Neuronal stem cell (in vitro differentiated cells): ENCODE measurements around the gene IGBP1.

Experiments
- DNase-seq: peaks from one replicate; pipeline ENCODE4 v3.0.0-alpha.2; 2013; ENCODE audit warnings: low spot score
- H2AFZ ChIP-seq: one replicate; pipeline ENCODE4 v1.6.1; 2013; ENCODE audit warnings: mild to moderate bottlenecking, low read length, inconsistent platforms
- H2AK5ac ChIP-seq: 2 replicates; pipeline ENCODE4 v1.6.1; 2013; ENCODE audit warnings: low read depth, mild to moderate bottlenecking, inconsistent platforms, low read length, moderate library complexity, mixed read lengths
- H2BK120ac ChIP-seq: 2 replicates; pipeline ENCODE4 v1.6.1; 2013; ENCODE audit warnings: low read depth, mild to moderate bottlenecking, inconsistent platforms, low read length, moderate library complexity, mixed read lengths
- H2BK12ac ChIP-seq: one replicate; pipeline ENCODE4 v1.6.1; 2013; ENCODE audit warnings: low read length, inconsistent platforms
- H2BK15ac ChIP-seq: 2 replicates; pipeline ENCODE4 v1.6.1; 2013; ENCODE audit warnings: mild to moderate bottlenecking, low read length, inconsistent platforms, mixed read lengths
- H2BK5ac ChIP-seq: one replicate; pipeline ENCODE4 v1.6.1; 2013; ENCODE audit warnings: inconsistent platforms, mild to moderate bottlenecking, low read length, moderate library complexity
- H3K14ac ChIP-seq: one replicate; pipeline ENCODE4 v1.6.1; 2013; ENCODE audit warnings: low read length, inconsistent platforms
- H3K18ac ChIP-seq: 2 replicates; pipeline ENCODE4 v1.6.1; 2013; ENCODE audit warnings: low read length, inconsistent platforms
- H3K23ac ChIP-seq: 2 replicates; pipeline ENCODE4 v1.6.1; 2013; ENCODE audit warnings: low read depth, mild to moderate bottlenecking, mixed read lengths, low read length, inconsistent platforms; ENCODE audit not compliant: poor library complexity
- H3K27ac ChIP-seq: replicated peaks from 3 replicates; pipeline ENCODE4 v1.5.1; 2013; ENCODE audit warnings: low read length, inconsistent platforms
- H3K27me3 ChIP-seq, 3 experiments: 2 replicates each; pipeline ENCODE4 v1.6.1; 2013; ENCODE audit warnings: low read length in 3 of 3, mild to moderate bottlenecking in 2 of 3, inconsistent platforms in 1 of 3, low read depth in 1 of 3, mixed read lengths in 1 of 3, moderate library complexity in 1 of 3; ENCODE audit not compliant: control insufficient read depth in 3 of 3, insufficient read depth in 3 of 3
- H3K36me3 ChIP-seq, 2 donors: replicated peaks in 1 of 2; 2 replicates each; pipeline ENCODE4 v1.6.1; 2013; ENCODE audit warnings: low read length in 2 of 2; ENCODE audit not compliant: control insufficient read depth in 2 of 2, insufficient read depth in 2 of 2
- H3K4ac ChIP-seq: 2 replicates; pipeline ENCODE4 v1.6.1; 2013; ENCODE audit warnings: inconsistent platforms, mild to moderate bottlenecking, low read length, moderate library complexity
- H3K4me1 ChIP-seq, 2 donors: 1 replicate in 1 of 2; 2 replicates in 1 of 2; pipeline ENCODE4 v1.6.1; 2013; ENCODE audit warnings: low read length in 2 of 2, low read depth in 1 of 2; ENCODE audit not compliant: control insufficient read depth in 2 of 2, insufficient read depth in 1 of 2
- H3K4me2 ChIP-seq: one replicate; pipeline ENCODE4 v1.6.1; 2013; ENCODE audit warnings: mild to moderate bottlenecking, low read length, inconsistent platforms; ENCODE audit not compliant: insufficient read depth, poor library complexity, severe bottlenecking
- H3K4me3 ChIP-seq, 2 donors: 2 replicates each; pipeline ENCODE4 v1.5.1; 2013; ENCODE audit warnings: low read length in 2 of 2, mild to moderate bottlenecking in 2 of 2, inconsistent platforms in 1 of 2, moderate library complexity in 1 of 2
- H3K79me1 ChIP-seq: one replicate; pipeline ENCODE4 v1.6.1; 2013; ENCODE audit warnings: low read depth, mild to moderate bottlenecking, inconsistent platforms, low read length, moderate library complexity
- H3K9ac ChIP-seq: one replicate; pipeline ENCODE4 v1.6.1; 2013; ENCODE audit warnings: mild to moderate bottlenecking, low read depth, low read length, inconsistent platforms; ENCODE audit not compliant: poor library complexity
- H3K9me3 ChIP-seq, 2 donors: replicated peaks in 1 of 2; 2 replicates each; pipeline versions ENCODE3 to v1.6.1; 2013; ENCODE audit warnings: low read length in 2 of 2, mild to moderate bottlenecking in 2 of 2, inconsistent platforms in 1 of 2, low read depth in 1 of 2, mixed read lengths in 1 of 2, moderate library complexity in 1 of 2; ENCODE audit not compliant: control insufficient read depth in 2 of 2, insufficient read depth in 1 of 2
- H4K8ac ChIP-seq: one replicate; pipeline ENCODE4 v1.6.1; 2013; ENCODE audit warnings: low read depth, mild to moderate bottlenecking, inconsistent platforms, low read length, moderate library complexity
- H4K91ac ChIP-seq: one replicate; pipeline ENCODE4 v1.6.1; 2013; ENCODE audit warnings: low read length, low read depth, mild to moderate bottlenecking, inconsistent platforms; ENCODE audit not compliant: poor library complexity
- WGBS, 2 donors: extraction: QIAGEN DNeasy Blood & Tissue Kit; methylation state at CpG; one replicate each; pipeline ENCODE4 v1.1.7; 2013; ENCODE audit warnings: missing lambda C conversion rate in 2 of 2, mixed read lengths in 1 of 2; ENCODE audit not compliant: insufficient read length in 2 of 2, insufficient replicate concordance in 1 of 2; ENCODE audit errors: extremely low coverage in 2 of 2; 5-methylcytosine and 5-hydroxymethylcytosine counted together

The IGBP1 gene

DNA sequence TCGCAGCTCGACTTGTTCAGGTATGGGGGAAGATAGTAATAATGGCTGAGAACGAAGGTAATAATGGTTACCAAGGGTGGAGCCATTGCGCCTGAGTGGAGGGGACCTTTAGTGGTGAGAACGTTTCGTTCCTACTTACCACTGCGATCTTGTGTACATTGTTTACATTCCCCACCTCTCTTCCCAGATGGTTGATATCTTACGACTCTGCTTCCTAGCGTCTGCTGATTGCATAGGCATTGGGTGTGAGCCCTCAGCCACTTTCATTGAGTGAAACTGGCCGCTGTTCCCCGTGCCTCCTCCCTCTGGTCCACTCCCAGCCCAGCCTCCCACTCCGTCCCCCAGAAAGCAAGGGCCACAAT, 850 bp downstream of the IGBP1 start:
- Histone ChIP-seq H2BK120ac (no peak overlapping the region), H4K8ac (no peak overlapping the region), H3K27me3 (peaks cover 0 to 10% (median 0%) of the 10 kb centered on the region in 3 experiments), H2AK5ac (no peak overlapping the region), H2AFZ (peak overlapping the region; percentile 84), H3K36me3 (peaks cover 2 to 25% of the 10 kb centered on the region in 2 donors), H2BK15ac (no peak overlapping the region), H2BK12ac (no peak overlapping the region), H3K18ac (no peak overlapping the region), H3K9me3 (no peaks in the 10 kb centered on the region), H3K4ac (no peak overlapping the region), H3K9ac (peak overlapping the region; percentile 24), H3K4me2 (peak overlapping the region; percentile 51), H4K91ac (no peak overlapping the region), H3K4me3 (peak overlapping the region; percentile 87 to 97), H3K4me1 (peaks cover 2 to 6% of the 10 kb centered on the region in 2 donors), H3K23ac (no peak overlapping the region), H3K27ac (peak overlapping the region; percentile 13), H2BK5ac (no peak overlapping the region), H3K79me1 (no peaks in the 10 kb centered on the region), H3K14ac (no peak overlapping the region)
- WGBS, 2 donors: no CpG with 5 or more reads among the region's 12 CpGs
- peak; percentile 0 for DNase-seq

DNA sequence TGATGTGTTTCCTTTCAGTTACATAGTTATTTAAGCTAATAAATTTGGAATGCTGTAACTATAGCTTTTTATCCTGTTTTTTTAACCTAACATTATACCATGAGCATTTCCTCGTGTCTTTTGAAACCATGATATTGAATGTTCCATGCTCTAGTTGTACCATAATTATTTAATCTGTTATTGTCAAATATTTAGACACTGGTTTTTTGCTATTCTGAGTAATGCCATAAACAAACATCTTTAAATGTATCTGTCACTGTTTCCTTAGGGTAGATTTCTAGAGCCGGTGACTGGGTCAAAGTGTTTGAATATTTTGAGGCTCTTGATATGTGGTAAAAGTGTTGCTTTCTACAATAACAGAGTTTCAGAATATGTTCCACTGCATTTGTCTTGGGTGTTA, 5.4 kb downstream of the IGBP1 start:
- no peak overlapping the region for H3K4ac ChIP-seq
- WGBS, 2 donors: no CpG with 5 or more reads among the region's 2 CpGs
- no peak overlapping the region for H3K14ac ChIP-seq
- no peak overlapping the region for H3K4me2 ChIP-seq
- H3K9me3 ChIP-seq: no peaks in the 10 kb centered on the region
- no peak overlapping the region for H3K9ac ChIP-seq
- H2AK5ac ChIP-seq: no peak overlapping the region
- no peak for DNase-seq
- peaks cover 2 to 6% of the 10 kb centered on the region in 2 donors for H3K4me1 ChIP-seq
- no peak overlapping the region for H3K27ac ChIP-seq
- H3K23ac ChIP-seq: no peak overlapping the region
- H4K8ac ChIP-seq: no peak overlapping the region
- no peak overlapping the region for H2AFZ ChIP-seq
- H2BK5ac ChIP-seq: no peak overlapping the region
- H2BK15ac ChIP-seq: no peak overlapping the region
- H3K18ac ChIP-seq: no peak overlapping the region
- H2BK120ac ChIP-seq: no peak overlapping the region
- peaks cover 2 to 38% of the 10 kb centered on the region in 2 donors for H3K36me3 ChIP-seq
- no peaks in the 10 kb centered on the region for H3K79me1 ChIP-seq
- H4K91ac ChIP-seq: no peak overlapping the region
- H3K27me3 ChIP-seq: peaks cover 0 to 6% (median 0%) of the 10 kb centered on the region in 3 experiments
- H3K4me3 ChIP-seq: no peak overlapping the region
- H2BK12ac ChIP-seq: no peak overlapping the region

DNA sequence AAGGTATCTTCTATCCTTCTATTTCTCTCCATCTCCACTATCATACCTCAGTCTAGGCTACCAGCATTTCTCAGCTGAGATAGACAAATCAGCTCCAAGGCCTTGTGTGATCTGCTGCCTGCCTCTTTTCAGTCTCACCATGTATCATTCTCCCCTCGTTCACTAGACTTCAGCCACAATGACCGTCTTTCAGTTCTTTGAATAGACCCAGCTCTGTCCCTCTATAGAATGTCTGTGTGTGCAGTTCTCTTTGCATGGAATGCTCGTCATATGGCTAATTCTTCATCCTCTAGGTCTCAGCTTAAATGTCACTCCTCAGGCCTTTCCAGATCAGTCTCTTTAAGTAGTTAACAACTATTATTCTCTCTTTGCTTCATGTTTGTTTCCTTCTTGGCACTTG, 6.5 kb downstream of the IGBP1 start:
- no peak overlapping the region for H3K27ac ChIP-seq
- no peak overlapping the region for H3K18ac ChIP-seq
- no peak overlapping the region for H3K4ac ChIP-seq
- H3K4me2 ChIP-seq: no peak overlapping the region
- peaks cover 2 to 38% of the 10 kb centered on the region in 2 donors for H3K36me3 ChIP-seq
- H3K27me3 ChIP-seq: peaks cover 0 to 6% (median 0%) of the 10 kb centered on the region in 3 experiments
- WGBS, 2 donors: no CpG with 5 or more reads among the region's 3 CpGs
- no peak overlapping the region for H2BK15ac ChIP-seq
- no peak overlapping the region for H2BK12ac ChIP-seq
- no peak overlapping the region for H2BK5ac ChIP-seq
- H2AFZ ChIP-seq: no peak overlapping the region
- H3K4me1 ChIP-seq: peaks cover 0 to 3% of the 10 kb centered on the region in 2 donors
- H3K14ac ChIP-seq: no peak overlapping the region
- no peaks in the 10 kb centered on the region for H3K9me3 ChIP-seq
- H4K91ac ChIP-seq: no peak overlapping the region
- H3K23ac ChIP-seq: no peak overlapping the region
- H2AK5ac ChIP-seq: no peak overlapping the region
- no peaks in the 10 kb centered on the region for H3K79me1 ChIP-seq
- no peak overlapping the region for H2BK120ac ChIP-seq
- no peak overlapping the region for H3K9ac ChIP-seq
- no peak for DNase-seq
- H3K4me3 ChIP-seq: no peak overlapping the region
- no peak overlapping the region for H4K8ac ChIP-seq

DNA sequence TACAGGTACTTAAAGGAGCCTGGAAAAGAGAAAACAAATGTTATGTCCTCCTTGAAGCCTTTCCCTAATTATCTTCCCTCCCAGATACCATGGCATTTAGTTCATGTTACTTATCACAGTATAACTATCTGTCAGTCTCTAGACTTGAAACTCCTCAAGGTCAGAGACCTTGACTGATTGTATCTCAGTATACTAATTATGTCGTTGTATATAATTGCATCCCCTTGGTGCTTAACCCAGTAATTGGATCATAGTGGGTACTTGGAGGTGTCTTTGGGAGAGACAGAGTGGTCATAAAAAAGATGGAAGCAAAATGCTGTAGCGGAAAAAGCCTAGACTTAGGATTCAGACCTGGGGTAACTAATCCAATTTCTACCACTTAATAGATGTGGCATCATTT, 8.1 kb downstream of the IGBP1 start:
- no peak overlapping the region for H2BK12ac ChIP-seq
- peaks cover 0 to 22% of the 10 kb centered on the region in 2 donors for H3K36me3 ChIP-seq
- H4K91ac ChIP-seq: no peak overlapping the region
- H2AFZ ChIP-seq: no peak overlapping the region
- H2AK5ac ChIP-seq: no peak overlapping the region
- no peak overlapping the region for H3K4me3 ChIP-seq
- H3K14ac ChIP-seq: no peak overlapping the region
- H3K9me3 ChIP-seq: no peaks in the 10 kb centered on the region
- no peak overlapping the region for H2BK5ac ChIP-seq
- no peak overlapping the region for H3K23ac ChIP-seq
- no peak overlapping the region for H3K27ac ChIP-seq
- DNase-seq: no peak
- no peak overlapping the region for H3K4ac ChIP-seq
- no peaks in the 10 kb centered on the region for H3K79me1 ChIP-seq
- peaks cover 0 to under 1% (median 0%) of the 10 kb centered on the region in 3 experiments for H3K27me3 ChIP-seq
- no peaks in the 10 kb centered on the region for H3K4me1 ChIP-seq
- H3K4me2 ChIP-seq: no peak overlapping the region
- H2BK15ac ChIP-seq: no peak overlapping the region
- no peak overlapping the region for H4K8ac ChIP-seq
- H3K18ac ChIP-seq: no peak overlapping the region
- WGBS, 2 donors: no CpG with 5 or more reads among the region's 2 CpGs
- H2BK120ac ChIP-seq: no peak overlapping the region
- no peak overlapping the region for H3K9ac ChIP-seq
